IMR-90 (cell line): ENCODE results near the gene AADACL4. TPM values are rescaled to one million over a fixed set of nuclear protein-coding genes. Genes with fewer than 3 reads are reported as not detected.

ENCODE experiments used
- ATAC-seq: fragments of 200-7000 bp; cut with Tn5 transposase; 2 replicates; pipeline ENCODE4 v1.9.1; 2020; ENCODE audit warnings: low read depth, mild to moderate bottlenecking, moderate library complexity
- BruUV-seq: library from RNA; stranded (reverse); fragments of 400-500 nt; replicated peaks from 2 replicates; lab custom pipeline; 2021; lab: Mats Ljungman, UMichigan
- CTCF ChIA-PET: fragments of 300-600 bp; formaldehyde crosslinking; extraction: SDS; loops from one replicate; lab custom pipeline; 2021; ENCODE audit warnings: antibody characterized with exemption; lab: Yijun Ruan, JAX
- POLR2A ChIA-PET: fragments of 300-600 bp; sonication (Branson Sonifier 250); formaldehyde crosslinking; loops from one replicate; lab custom pipeline; 2022; ENCODE audit warnings: antibody characterized with exemption; ENCODE audit not compliant: unreplicated experiment; lab: Charles Lee
- DNase-seq: peaks from one replicate; pipeline ENCODE4 v3.0.0; 2013
- H2AFZ ChIP-seq: replicated peaks from 2 replicates; pipeline ENCODE3; 2013; ENCODE audit warnings: low read length, mild to moderate bottlenecking; ENCODE audit not compliant: poor library complexity
- H2AK5ac ChIP-seq: 2 replicates; pipeline ENCODE4 v1.6.1; 2013; ENCODE audit warnings: low read depth, low read length, inconsistent platforms
- H2AK9ac ChIP-seq: replicated peaks from 2 replicates; pipeline ENCODE3; 2013; ENCODE audit warnings: mild to moderate bottlenecking, low read depth, low read length, moderate library complexity; ENCODE audit not compliant: poor library complexity
- H2BK120ac ChIP-seq: 2 replicates; pipeline ENCODE4 v1.6.1; 2013; ENCODE audit warnings: low read depth, low read length, inconsistent platforms
- H2BK15ac ChIP-seq: 3 replicates; pipeline ENCODE4 v1.6.1; 2013; ENCODE audit warnings: low read depth, low read length, inconsistent platforms
- H2BK20ac ChIP-seq: 2 replicates; pipeline ENCODE4 v1.6.1; 2013; ENCODE audit warnings: low read depth, mild to moderate bottlenecking, inconsistent platforms, low read length, moderate library complexity
- H2BK5ac ChIP-seq: 2 replicates; pipeline ENCODE4 v1.6.1; 2013; ENCODE audit warnings: mild to moderate bottlenecking, low read depth, low read length, inconsistent platforms; ENCODE audit not compliant: poor library complexity, severe bottlenecking
- H3K14ac ChIP-seq: replicated peaks from 2 replicates; pipeline ENCODE4 v1.6.1; 2013; ENCODE audit warnings: low read depth, low read length, inconsistent platforms
- H3K18ac ChIP-seq: 2 replicates; pipeline ENCODE4 v1.6.1; 2013; ENCODE audit warnings: low read depth, low read length, control low read depth
- H3K23ac ChIP-seq: 2 replicates; pipeline ENCODE4 v1.6.1; 2013; ENCODE audit warnings: low read depth, low read length, inconsistent platforms
- H3K27ac ChIP-seq: 2 replicates; pipeline ENCODE4 v1.5.1; 2013; ENCODE audit warnings: mild to moderate bottlenecking, control low read depth, low read length; ENCODE audit not compliant: insufficient read depth
- H3K27me3 ChIP-seq: 2 replicates; pipeline ENCODE4 v1.6.1; 2013; ENCODE audit warnings: low read length; ENCODE audit not compliant: control insufficient read depth, insufficient read depth
- H3K36me3 ChIP-seq: 2 replicates; pipeline ENCODE4 v1.6.1; 2013; ENCODE audit warnings: low read length, mixed read lengths; ENCODE audit not compliant: control insufficient read depth, insufficient read depth
- H3K4ac ChIP-seq: 2 replicates; pipeline ENCODE4 v1.6.1; 2013; ENCODE audit warnings: low read depth, low read length, inconsistent platforms
- H3K4me1 ChIP-seq: 2 replicates; pipeline ENCODE4 v1.6.1; 2013; ENCODE audit warnings: low read length, mixed read lengths; ENCODE audit not compliant: control insufficient read depth, insufficient read depth
- H3K4me2 ChIP-seq: 2 replicates; pipeline ENCODE4 v1.6.1; 2013; ENCODE audit warnings: low read depth, mild to moderate bottlenecking, control low read depth, low read length, moderate library complexity
- H3K4me3 ChIP-seq: 2 replicates; pipeline ENCODE4 v1.5.1; 2013; ENCODE audit warnings: low read depth, mild to moderate bottlenecking, control low read depth, low read length, moderate library complexity; ENCODE audit not compliant: insufficient read depth
- H3K56ac ChIP-seq: 2 replicates; pipeline ENCODE4 v1.6.1; 2013; ENCODE audit warnings: low read length, inconsistent platforms; ENCODE audit not compliant: insufficient read depth; ENCODE audit errors: extremely low read depth
- H3K79me1 ChIP-seq, 2 experiments: 2 replicates each; pipeline ENCODE4 v1.6.1; 2013; ENCODE audit warnings: low read length in 2 of 2, inconsistent platforms in 1 of 2, low read depth in 1 of 2
- H3K9ac ChIP-seq: 2 replicates; pipeline ENCODE4 v1.6.1; 2013; ENCODE audit warnings: low read depth, low read length, control low read depth
- H3K9me1 ChIP-seq: 2 replicates; pipeline ENCODE4 v1.6.1; 2013; ENCODE audit warnings: low read length, inconsistent platforms; ENCODE audit not compliant: insufficient read depth
- H3K9me3 ChIP-seq: 2 replicates; pipeline ENCODE4 v1.6.1; 2013; ENCODE audit warnings: low read length; ENCODE audit not compliant: control insufficient read depth, insufficient read depth
- H4K20me1 ChIP-seq: 2 replicates; pipeline ENCODE4 v1.6.1; 2013; ENCODE audit warnings: low read length, inconsistent platforms; ENCODE audit not compliant: insufficient read depth
- H4K5ac ChIP-seq: 2 replicates; pipeline ENCODE4 v1.6.1; 2013; ENCODE audit warnings: mild to moderate bottlenecking, low read depth, low read length, control low read depth
- H4K8ac ChIP-seq, 2 experiments: 2 replicates each; pipeline ENCODE4 v1.6.1; 2013; ENCODE audit warnings: low read depth in 2 of 2, low read length in 2 of 2, control low read depth in 1 of 2, inconsistent platforms in 1 of 2
- H4K91ac ChIP-seq: 2 replicates; pipeline ENCODE4 v1.6.1; 2013; ENCODE audit warnings: low read depth, low read length, inconsistent platforms; ENCODE audit not compliant: insufficient read depth
- CEBPB ChIP-seq: IDR thresholded peaks from 2 replicates; pipeline ENCODE4 v1.6.1; 2012; ENCODE audit warnings: low read depth, low read length, improper control_type of control experiment
- CHD1 ChIP-seq: IDR thresholded peaks from 2 replicates; pipeline ENCODE4 v1.6.1; 2012; ENCODE audit warnings: low read depth, low read length, improper control_type of control experiment
- CTCF ChIP-seq: conservative IDR thresholded peaks from 2 replicates; pipeline ENCODE4 v1.5.1; 2012; ENCODE audit warnings: mild to moderate bottlenecking, low read depth, low read length, improper control_type of control experiment
- ELK1 ChIP-seq: fragments of 150-350 bp; IDR thresholded peaks from 2 replicates; pipeline ENCODE4 v1.6.1; 2016; ENCODE audit warnings: low read depth, mild to moderate bottlenecking, low read length, moderate library complexity, borderline replicate concordance
- FOS ChIP-seq: fragments of 150-350 bp; IDR thresholded peaks from 2 replicates; pipeline ENCODE4 v1.6.1; 2016; ENCODE audit warnings: low read depth, low read length
- MAFK ChIP-seq: IDR thresholded peaks from 2 replicates; pipeline ENCODE4 v1.6.1; 2012; ENCODE audit warnings: low read depth, low read length, improper control_type of control experiment
- MAZ ChIP-seq: IDR thresholded peaks from 2 replicates; pipeline ENCODE4 v1.6.1; 2012; ENCODE audit warnings: low read depth, mild to moderate bottlenecking, low read length, improper control_type of control experiment, moderate library complexity, borderline replicate concordance
- MXI1 ChIP-seq: IDR thresholded peaks from 2 replicates; pipeline ENCODE4 v1.6.1; 2012; ENCODE audit warnings: low read depth, mild to moderate bottlenecking, low read length, moderate library complexity, borderline replicate concordance
- NFE2L2 ChIP-seq: fragments of 150-350 bp; IDR thresholded peaks from 2 replicates; pipeline ENCODE4 v1.6.1; 2016; ENCODE audit warnings: low read depth, mild to moderate bottlenecking, low read length
- POLR2A ChIP-seq: IDR thresholded peaks from 2 replicates; pipeline ENCODE4 v1.6.1; 2012; ENCODE audit warnings: mild to moderate bottlenecking, low read depth, low read length
- RAD21 ChIP-seq: IDR thresholded peaks from 2 replicates; pipeline ENCODE4 v1.6.1; 2012; ENCODE audit warnings: low read length, improper control_type of control experiment
- RCOR1 ChIP-seq: IDR thresholded peaks from 2 replicates; pipeline ENCODE4 v1.6.1; 2012; ENCODE audit warnings: mild to moderate bottlenecking, low read length, improper control_type of control experiment; ENCODE audit not compliant: insufficient replicate concordance
- RFX5 ChIP-seq: IDR thresholded peaks from 2 replicates; pipeline ENCODE4 v1.8.0; 2012; ENCODE audit warnings: low read depth, mild to moderate bottlenecking, low read length, moderate library complexity
- SMC3 ChIP-seq: fragments of 150-350 bp; IDR thresholded peaks from 2 replicates; pipeline ENCODE4 v1.6.1; 2016; ENCODE audit warnings: low read depth, mild to moderate bottlenecking, antibody characterized with exemption, low read length, moderate library complexity
- USF2 ChIP-seq: fragments of 150-350 bp; IDR thresholded peaks from 2 replicates; pipeline ENCODE4 v1.6.1; 2017; ENCODE audit warnings: mild to moderate bottlenecking, antibody characterized with exemption, low read length, low read depth
- WGBS, 2 experiments: methylation state at CpG; one replicate each; pipeline versions ENCODE4 v1.1.5 to v1.1.7; 2013; ENCODE audit warnings: missing lambda C conversion rate in 2 of 2; ENCODE audit not compliant: insufficient read length in 1 of 2; ENCODE audit errors: extremely low coverage in 2 of 2; 5-methylcytosine and 5-hydroxymethylcytosine counted together
- dilution Hi-C: fragments of 300-500 bp; cut with HindIII; formaldehyde crosslinking; loops from one replicate; pipeline ENCODE4 v1.14.3; 2018; ENCODE audit warnings: low sequenced_read_pairs; ENCODE audit not compliant: unreplicated experiment
- in situ Hi-C: fragments of 300-500 bp; cut with MboI; formaldehyde crosslinking; loops from 3 replicates; pipeline ENCODE4 v1.14.3; 2019; ENCODE audit warnings: low sequenced_read_pairs, inconsistent platforms, mixed read lengths
- intact Hi-C: fragments of 100-400 bp; cut with micrococcal nuclease; formaldehyde crosslinking; loops from 2 replicates; pipeline ENCODE4 v1.10.0; 2022
- polyA plus RNA-seq, 3 experiments: library from polyadenylated mRNA; depleted of rRNA; stranded (reverse); fragments of >200 nt; gene quantifications; 2 replicates each; pipeline ENCODE4 v1.2.3, GENCODE V29; 2012; ENCODE audit warnings: low replicate concordance in 1 of 3
- total RNA-seq: library from RNA; depleted of rRNA; stranded (reverse); fragments of >200 nt; gene quantifications from 2 replicates; pipeline ENCODE4 v1.2.3, GENCODE V29; 2012

AADACL4 gene
- total and polyA plus RNA-seq, 2 of the 4 experiments (the other 2 are of a cell fraction): not detected

- no peaks in the 10 kb centered on the region for H3K27me3 ChIP-seq
- no peak overlapping the region for H3K14ac ChIP-seq
- H2BK5ac ChIP-seq: no peak overlapping the region
- BruUV-seq: no TSS peak
- H3K9me1 ChIP-seq: no peaks in the 10 kb centered on the region
- H3K4ac ChIP-seq: no peak overlapping the region
- H3K4me1 ChIP-seq: no peaks in the 10 kb centered on the region
- DNase-seq (no peak), ATAC-seq (no peak)
- no peak overlapping the region for H4K91ac ChIP-seq
- H3K9ac ChIP-seq: no peak overlapping the region
- intact Hi-C loops (no loop called here), dilution Hi-C loops (no loop called here), in situ Hi-C loops (no loop called here)
- ChIA-PET CTCF (no interaction called here), POLR2A (no interaction called here)
- H2AK9ac ChIP-seq: no peak overlapping the region
- no peak overlapping the region for H3K56ac ChIP-seq
- no peaks in the 10 kb centered on the region for H3K79me1 ChIP-seq
- no peak overlapping the region for H3K4me3 ChIP-seq
- no peak overlapping the region for H3K27ac ChIP-seq
- H4K20me1 ChIP-seq: no peaks in the 10 kb centered on the region
- no peak overlapping the region for H3K18ac ChIP-seq
- H4K8ac ChIP-seq: no peak overlapping the region
- no peak overlapping the region for H3K23ac ChIP-seq
- H3K4me2 ChIP-seq: no peak overlapping the region
- H2BK20ac ChIP-seq: no peak overlapping the region
- H2BK120ac ChIP-seq: no peak overlapping the region
- H2AFZ ChIP-seq: no peak overlapping the region
- no peaks in the 10 kb centered on the region for H3K9me3 ChIP-seq
- WGBS, 2 experiments: 0% methylated on average over 1 of the region's 1 CpG; no CpG with 5 or more reads in 1 of the 2 experiments
- H3K36me3 ChIP-seq: no peaks in the 10 kb centered on the region
- H4K5ac ChIP-seq: no peak overlapping the region
- no peak overlapping the region for H2BK15ac ChIP-seq
- H2AK5ac ChIP-seq: no peak overlapping the region
- TF ChIP-seq MAZ (no peak), NFE2L2 (no peak), RFX5 (no peak), SMC3 (no peak), MXI1 (no peak), RAD21 (no peak), ELK1 (no peak), CTCF (no peak), CEBPB (no peak), RCOR1 (no peak), FOS (no peak), POLR2A (no peak), MAFK (no peak), USF2 (no peak), CHD1 (no peak)
Measured at GRCh38 chr1:12709091-12709491, 65.2 kb downstream of the AADACL4 start.
